Activated naive CD8-positive, alpha-beta T cell treated with anti-CD3 and anti-CD28 coated beads for 36 hours (primary cell): ENCODE measurements around the gene TMUB1. TPM values are rescaled to one million over a fixed set of nuclear protein-coding genes. Genes with fewer than 3 reads are reported as not detected.
A peak's percentile ranks its signal among the peaks of the same experiment; 100 is the strongest.

ENCODE experiments used
- DNase-seq: peaks from one replicate; pipeline ENCODE4 v3.0.0; 2021
- H3K27ac Mint-ChIP-seq: one replicate; pipeline ENCODE4 v1.8.0; 2022; ENCODE audit warnings: mild to moderate bottlenecking, moderate library complexity, mixed read lengths
- H3K27me3 Mint-ChIP-seq: one replicate; pipeline ENCODE4 v1.8.0; 2022; ENCODE audit warnings: mild to moderate bottlenecking, mixed read lengths
- H3K36me3 Mint-ChIP-seq: one replicate; pipeline ENCODE4 v1.8.0; 2021; ENCODE audit warnings: mild to moderate bottlenecking, mixed read lengths
- H3K4me1 Mint-ChIP-seq: one replicate; pipeline ENCODE4 v1.8.0; 2021; ENCODE audit warnings: mixed read lengths
- H3K4me3 Mint-ChIP-seq: one replicate; pipeline ENCODE4 v1.8.0; 2022; ENCODE audit warnings: mild to moderate bottlenecking, moderate library complexity, mixed read lengths
- H3K9me3 Mint-ChIP-seq: one replicate; pipeline ENCODE4 v1.8.0; 2022; ENCODE audit warnings: mixed read lengths
- total RNA-seq, 2 experiments: library from RNA; stranded (reverse); gene quantifications; one replicate each; pipeline ENCODE4 v1.2.3, GENCODE V29; 2021

The TMUB1 gene
- total RNA-seq, 2 experiments from 2014 or later, result 59.2 to 59.3 TPM

DNA sequence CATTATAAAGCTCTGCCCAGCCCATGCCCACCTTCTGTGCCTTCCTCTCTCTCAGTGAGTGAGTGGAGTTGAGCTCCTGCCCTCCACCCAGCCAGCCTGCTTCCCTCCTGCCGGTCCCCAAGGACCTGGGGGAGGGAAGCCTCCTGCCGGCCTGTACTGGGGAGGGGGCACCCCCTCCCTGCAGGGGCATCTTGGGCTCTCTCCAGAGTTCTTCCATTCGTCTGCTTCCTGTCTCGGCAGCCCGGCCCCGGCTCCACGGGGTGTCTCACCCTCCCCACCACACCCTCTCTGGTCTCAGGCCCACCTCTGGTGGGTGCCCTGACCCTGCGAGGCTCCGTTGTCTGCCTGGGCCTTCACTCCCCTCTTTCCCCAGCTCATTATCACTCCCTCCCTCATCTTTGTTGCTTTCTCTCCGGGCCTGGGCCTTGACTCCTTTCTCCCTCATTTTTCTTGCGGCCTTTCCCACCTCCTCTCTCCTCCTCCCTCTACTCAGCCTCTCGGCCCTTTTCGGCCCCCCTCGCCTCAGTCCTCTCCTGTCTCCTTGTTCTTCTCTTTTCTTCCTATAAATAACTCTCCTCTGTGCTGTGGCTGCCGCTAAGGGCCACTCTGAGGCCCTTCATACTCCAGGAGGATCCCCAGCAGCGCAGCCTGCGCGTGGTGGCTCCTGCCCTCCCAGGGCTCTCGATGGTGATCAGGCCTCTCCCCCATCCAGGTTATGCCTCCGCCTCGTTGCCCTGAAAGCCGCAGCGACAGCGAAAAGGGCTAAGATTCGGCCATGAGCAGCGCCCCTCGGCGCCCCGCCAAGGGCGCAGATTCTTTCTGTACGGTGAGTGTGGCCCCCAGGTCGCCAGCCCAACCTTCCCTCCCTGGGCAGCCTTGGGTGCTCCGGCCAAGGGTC is 21.8 kb downstream of the TMUB1 start:
- H3K27me3 Mint-ChIP-seq, result no peaks in the 10 kb centered on the region
- H3K4me3 Mint-ChIP-seq, result peak overlapping the region; percentile 94
- no peaks in the 10 kb centered on the region for H3K9me3 Mint-ChIP-seq
- H3K27ac Mint-ChIP-seq, result no peak overlapping the region
- H3K4me1 Mint-ChIP-seq, result peaks cover 31% of the 10 kb centered on the region
- no peak for DNase-seq
- peaks cover 10% of the 10 kb centered on the region for H3K36me3 Mint-ChIP-seq

DNA sequence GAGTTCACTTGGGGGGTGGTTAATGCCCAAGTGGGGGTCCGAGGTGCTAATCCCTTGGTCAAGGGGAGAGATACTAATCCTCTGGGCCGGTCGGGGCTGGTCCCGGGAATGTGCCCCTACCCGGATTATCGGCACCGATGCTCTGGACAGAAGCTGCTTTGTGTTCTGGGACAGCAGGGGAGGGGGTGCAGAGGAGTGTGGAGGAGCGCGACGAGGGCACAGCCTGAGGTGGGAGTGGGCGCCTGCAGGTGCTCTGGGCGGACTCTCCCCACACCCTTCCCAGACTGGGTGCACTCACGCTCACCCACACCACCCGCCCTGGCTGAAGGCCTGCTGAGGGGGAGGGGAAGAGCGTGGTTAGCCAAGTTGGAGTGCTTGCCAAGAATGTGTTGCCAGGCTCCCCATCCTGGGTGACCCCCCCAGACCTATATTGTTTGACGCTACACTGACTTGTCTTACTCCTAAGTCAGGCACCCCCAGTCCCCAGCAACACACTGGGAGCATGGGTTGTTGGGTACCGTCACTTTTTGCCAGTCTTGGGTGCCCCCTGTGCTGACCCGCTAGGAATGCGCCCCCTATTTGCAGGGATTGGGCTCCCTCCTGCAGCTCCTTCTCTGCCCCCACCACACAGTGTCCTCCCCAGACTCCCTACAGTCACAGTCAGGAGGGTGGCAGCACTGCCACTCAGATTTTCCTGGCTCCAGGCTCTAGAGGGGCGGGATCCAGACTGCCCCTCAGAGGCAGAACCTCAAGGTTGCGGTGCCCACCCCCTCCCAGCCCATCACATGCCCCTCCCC is 22.7 kb downstream of the TMUB1 start:
- Mint-ChIP-seq H3K27ac (no peak overlapping the region), H3K36me3 (peaks cover 10% of the 10 kb centered on the region), H3K27me3 (no peaks in the 10 kb centered on the region), H3K9me3 (no peaks in the 10 kb centered on the region), H3K4me3 (peak overlapping the region; percentile 94), H3K4me1 (peaks cover 32% of the 10 kb centered on the region)
- peak; percentile 18 for DNase-seq

DNA sequence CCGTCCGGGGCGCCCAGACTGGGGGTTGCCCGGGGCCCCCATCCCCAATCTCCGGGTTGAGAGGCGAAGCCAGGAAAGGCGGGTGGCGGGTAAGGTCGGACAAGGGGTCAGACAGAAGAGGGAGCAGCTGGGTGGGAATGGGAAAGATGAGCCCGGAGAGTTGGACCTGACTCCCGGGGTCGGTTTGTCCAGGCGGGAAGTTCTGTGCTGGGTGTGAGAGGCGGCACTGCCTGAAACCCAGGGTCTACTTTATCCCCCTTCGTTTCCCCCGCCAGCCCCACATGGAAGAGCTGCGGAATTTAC is 23.2 kb downstream of the TMUB1 start:
- Mint-ChIP-seq H3K4me3 (peak overlapping the region; percentile 94), H3K4me1 (peaks cover 32% of the 10 kb centered on the region), H3K36me3 (peaks cover 10% of the 10 kb centered on the region), H3K27ac (peak overlapping the region; percentile 62), H3K27me3 (no peaks in the 10 kb centered on the region), H3K9me3 (no peaks in the 10 kb centered on the region)
- DNase-seq, result no peak

DNA sequence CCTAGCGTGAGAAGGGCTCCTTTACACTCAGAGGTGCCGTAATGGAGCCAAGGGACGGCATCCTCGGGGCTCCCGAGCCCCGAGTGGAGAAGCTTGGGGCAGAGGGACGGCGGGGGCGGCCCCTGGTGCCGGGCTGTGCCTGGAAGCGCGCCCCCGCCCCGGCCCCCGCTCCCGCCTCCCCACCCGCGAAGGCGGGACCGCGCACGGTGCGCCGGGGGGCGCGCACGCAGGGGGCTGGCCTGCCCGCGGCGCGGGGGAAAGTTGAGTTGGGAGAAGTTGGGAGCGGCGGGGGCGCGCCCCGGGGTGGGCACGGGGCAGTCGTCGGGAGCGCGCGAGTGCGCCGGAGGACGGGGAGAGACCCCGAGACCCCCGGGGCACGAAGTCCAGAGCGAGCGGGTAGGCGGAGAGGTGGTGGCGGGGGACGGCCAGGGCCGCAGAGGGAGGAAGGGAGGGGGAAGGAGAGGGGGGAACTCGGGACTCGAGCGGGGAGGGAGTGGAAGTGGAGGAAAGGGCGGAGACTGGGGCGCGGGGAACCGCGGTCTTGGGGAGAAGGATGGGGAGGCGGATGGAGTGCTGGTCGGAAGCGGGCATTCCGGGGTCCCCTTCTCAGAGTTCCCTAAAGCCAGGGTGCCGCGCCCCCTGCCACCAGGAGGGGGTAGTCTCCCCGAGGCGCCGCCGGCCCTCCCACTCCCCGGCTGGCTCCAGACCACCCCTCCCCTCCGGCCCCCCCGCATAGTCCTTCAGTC is 23.8 kb downstream of the TMUB1 start, which contains the start of gene SLC4A2:
SLC4A2 (plus strand) TSS at position 223 of the 746 bp plus-strand sequence. CDS start 2,399 bp downstream, outside the sequence.
- H3K36me3 Mint-ChIP-seq, result peaks cover 10% of the 10 kb centered on the region
- H3K4me3 Mint-ChIP-seq, result peak within 1 kb of the TSS; percentile 94
- peak; percentile 81 for DNase-seq
- no peaks in the 10 kb centered on the region for H3K9me3 Mint-ChIP-seq
- peaks cover 32% of the 10 kb centered on the region for H3K4me1 Mint-ChIP-seq
- peak within 1 kb of the TSS; percentile 92 for H3K27ac Mint-ChIP-seq
- H3K27me3 Mint-ChIP-seq, result no peaks in the 10 kb centered on the region

DNA sequence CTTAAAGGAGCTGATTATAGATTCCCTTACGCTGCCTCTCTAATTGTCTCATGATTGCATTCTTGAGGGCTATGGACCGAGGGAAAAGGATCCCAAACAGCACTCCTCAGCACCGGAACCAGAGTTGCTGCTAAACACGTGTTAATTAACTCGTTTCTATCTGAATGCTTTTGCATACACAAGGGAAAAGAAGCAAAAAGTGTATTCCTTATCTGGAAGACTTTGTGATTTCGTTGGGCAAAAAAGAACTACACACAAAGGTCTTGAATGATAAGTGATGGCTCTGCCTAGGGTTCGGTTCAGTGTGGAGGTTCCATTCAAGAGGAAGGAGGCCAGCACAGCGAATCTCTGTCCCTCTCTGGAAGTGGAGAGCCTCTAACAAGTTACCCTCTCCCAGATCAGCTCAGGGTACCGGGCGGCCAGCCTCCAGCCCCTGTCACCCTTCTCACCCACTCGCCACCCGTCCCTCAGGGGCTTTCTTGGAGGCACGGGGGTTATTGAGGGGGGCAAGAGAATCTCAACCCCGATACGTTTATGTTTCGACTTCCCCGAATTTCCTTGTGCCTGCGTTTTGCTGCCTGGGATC is 24.4 kb downstream of the TMUB1 start:
- Mint-ChIP-seq H3K27me3 (no peaks in the 10 kb centered on the region), H3K36me3 (peaks cover 8% of the 10 kb centered on the region), H3K9me3 (no peaks in the 10 kb centered on the region), H3K4me3 (peak overlapping the region; percentile 94), H3K27ac (peak overlapping the region; percentile 92), H3K4me1 (peaks cover 32% of the 10 kb centered on the region)
- no peak for DNase-seq

DNA sequence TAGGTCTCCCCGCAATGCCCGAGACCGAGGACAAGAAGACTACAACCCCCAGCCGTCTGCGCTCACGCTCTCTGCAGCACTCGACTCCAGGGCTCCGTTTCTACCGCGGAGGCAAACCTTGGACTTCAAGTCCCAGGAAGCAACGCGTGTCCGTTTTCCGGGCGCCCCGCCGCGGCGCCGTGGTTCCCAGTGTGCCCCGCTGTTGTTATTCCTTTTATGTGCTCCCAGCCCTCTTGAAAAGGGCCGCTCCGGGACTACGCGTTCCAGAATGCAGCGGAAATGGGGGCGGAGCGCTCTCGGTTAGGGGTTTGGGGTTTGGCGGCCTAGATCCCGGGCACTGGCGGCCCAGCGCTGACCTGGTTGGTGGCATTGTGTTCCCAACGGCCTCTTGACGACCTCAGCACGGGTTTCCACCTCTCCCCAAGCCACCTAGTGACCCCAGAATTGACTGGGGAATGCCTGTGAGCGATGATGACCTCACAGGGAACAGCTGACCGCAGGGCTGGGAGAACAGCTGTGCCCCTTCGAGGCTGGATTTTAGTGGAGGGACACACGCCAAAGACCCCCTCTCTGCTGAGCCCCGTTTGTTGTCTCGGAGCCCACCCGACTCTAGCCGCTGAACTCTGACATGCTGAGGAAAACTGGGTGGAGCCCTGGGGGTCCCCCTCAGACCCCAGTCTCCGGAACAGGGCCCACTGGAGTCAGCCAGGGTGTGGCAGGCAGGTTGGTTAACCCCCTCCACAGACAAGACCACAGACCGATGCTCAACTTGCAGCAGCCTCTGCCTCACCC is 25.1 kb downstream of the TMUB1 start:
- Mint-ChIP-seq H3K27ac (peak overlapping the region; percentile 92), H3K9me3 (no peaks in the 10 kb centered on the region), H3K4me1 (peaks cover 30% of the 10 kb centered on the region), H3K27me3 (no peaks in the 10 kb centered on the region), H3K36me3 (peaks cover 2% of the 10 kb centered on the region), H3K4me3 (peak overlapping the region; percentile 94)
- DNase-seq, result peak; percentile 96

DNA sequence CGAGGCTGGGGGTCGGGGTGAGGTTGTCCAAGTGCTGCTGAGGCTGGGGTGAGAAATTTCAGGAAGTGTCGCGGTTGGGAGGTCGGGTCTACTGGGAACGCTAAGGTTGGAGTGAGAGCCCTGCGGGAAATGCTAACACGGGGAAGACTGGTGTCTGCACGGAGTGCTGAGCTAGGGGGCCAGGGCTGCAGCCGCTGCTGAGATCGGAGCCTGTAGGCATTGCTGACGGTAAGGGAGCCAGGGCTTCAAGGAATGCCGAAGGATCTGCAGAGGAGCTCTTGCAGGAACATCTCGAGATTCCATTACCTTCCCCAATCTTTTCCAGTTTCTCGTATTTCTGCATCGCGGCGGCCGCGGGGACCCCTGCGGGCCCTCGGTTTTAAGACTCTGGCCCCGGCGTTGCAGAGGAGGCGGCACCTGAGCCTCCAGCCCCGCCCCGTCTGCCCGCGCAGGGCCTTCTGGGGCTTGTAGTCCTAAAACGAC is 25.7 kb downstream of the TMUB1 start, which contains the start of gene CDK5:
CDK5 (minus strand) TSS at position 392 of the 483 bp plus-strand sequence; CDS start at position 343, 49 bp downstream.
- peak within 1 kb of the TSS; percentile 94 for H3K4me3 Mint-ChIP-seq
- peak within 1 kb of the TSS; percentile 92 for H3K27ac Mint-ChIP-seq
- no peak for DNase-seq
- no peaks in the 10 kb centered on the region for H3K9me3 Mint-ChIP-seq
- H3K27me3 Mint-ChIP-seq, result no peaks in the 10 kb centered on the region
- peaks cover 2% of the 10 kb centered on the region for H3K36me3 Mint-ChIP-seq
- H3K4me1 Mint-ChIP-seq, result peaks cover 30% of the 10 kb centered on the region

DNA sequence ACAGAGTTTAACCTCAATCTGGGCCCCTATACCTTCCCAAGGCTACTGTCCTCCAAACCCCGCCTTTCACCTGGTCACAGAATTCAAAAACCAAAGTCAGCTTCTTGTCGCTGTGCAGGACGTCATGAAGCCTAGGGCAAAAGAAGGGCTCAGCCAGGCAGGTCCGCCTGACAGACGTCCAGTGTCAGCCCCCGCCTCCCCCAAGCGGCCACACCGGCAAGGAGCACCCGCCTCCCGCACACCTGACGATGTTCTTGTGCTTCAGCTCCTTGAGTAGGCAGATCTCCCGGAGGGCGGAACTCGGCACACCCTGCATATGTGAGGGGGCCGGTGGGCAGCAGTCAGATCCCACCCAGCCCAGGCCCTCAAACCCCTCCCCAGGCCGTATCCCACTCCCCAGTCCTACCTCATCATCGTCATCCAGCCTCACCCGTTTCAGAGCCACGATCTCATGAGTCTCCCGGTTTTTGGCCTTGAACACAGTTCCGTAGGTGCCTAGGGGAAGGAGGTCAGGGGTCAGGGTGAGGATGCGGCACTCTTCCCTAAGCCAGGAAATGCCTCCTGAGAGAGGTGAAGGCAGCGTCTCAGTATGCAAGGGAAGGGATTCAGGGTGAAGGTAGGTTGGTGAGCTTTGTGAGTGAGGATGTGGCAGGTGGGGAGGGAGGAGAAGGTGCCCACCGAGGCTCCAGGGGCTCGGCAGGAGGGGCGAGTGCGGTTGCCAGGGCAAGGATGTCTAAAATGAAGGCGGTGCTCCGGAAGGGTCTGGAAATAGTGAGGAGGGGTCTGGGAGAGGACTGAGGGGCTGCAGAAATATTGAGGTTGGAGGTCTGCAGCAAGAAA is 26.4 kb downstream of the TMUB1 start:
- Mint-ChIP-seq H3K9me3 (no peaks in the 10 kb centered on the region), H3K4me1 (peaks cover 30% of the 10 kb centered on the region), H3K4me3 (peak overlapping the region; percentile 94), H3K27me3 (no peaks in the 10 kb centered on the region), H3K27ac (peak overlapping the region; percentile 92), H3K36me3 (peaks cover 2% of the 10 kb centered on the region)
- DNase-seq, result no peak

DNA sequence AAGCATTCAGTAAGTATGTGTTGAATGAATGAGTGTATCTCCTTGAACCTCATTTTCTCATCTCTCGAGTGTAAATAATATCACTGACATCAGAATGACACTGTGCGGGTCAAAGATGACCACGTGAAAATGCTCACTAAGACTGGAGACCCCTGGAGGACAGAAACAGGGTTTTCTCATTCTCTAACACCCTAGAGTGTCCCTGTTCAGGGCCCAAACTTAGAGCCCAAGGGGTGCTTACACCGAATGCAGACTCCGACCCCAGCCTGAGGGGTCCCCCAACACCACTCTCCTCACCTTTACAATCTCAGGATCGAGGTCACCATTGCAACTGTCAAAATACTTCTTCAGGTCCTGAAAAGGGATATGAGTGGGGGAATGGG is 27.0 kb downstream of the TMUB1 start:
- H3K4me1 Mint-ChIP-seq, result peaks cover 26% of the 10 kb centered on the region
- no peaks in the 10 kb centered on the region for H3K27me3 Mint-ChIP-seq

DNA sequence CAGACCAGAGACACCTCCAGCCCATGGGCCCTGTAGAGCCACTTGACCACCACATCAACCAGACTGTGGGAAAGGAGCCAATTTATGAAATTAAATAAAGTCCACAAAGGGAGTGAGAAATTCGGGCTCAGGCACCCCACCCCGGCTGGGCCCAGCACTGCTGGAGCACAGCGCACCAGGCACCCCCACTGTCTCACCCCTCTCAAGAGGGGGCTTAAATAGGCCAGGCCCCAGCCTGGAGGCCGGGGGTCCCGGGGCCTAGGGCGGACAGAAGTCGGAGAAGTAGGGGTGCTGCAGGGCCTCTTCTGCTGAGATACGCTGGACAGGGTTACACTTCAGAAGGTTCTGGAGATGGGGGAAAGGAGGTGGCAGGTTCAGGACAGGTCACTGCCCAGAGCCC is 29.5 kb downstream of the TMUB1 start:
- Mint-ChIP-seq H3K4me3 (no peak overlapping the region), H3K27ac (no peak overlapping the region), H3K27me3 (no peaks in the 10 kb centered on the region), H3K36me3 (no peaks in the 10 kb centered on the region), H3K4me1 (peaks cover 14% of the 10 kb centered on the region), H3K9me3 (no peaks in the 10 kb centered on the region)
- DNase-seq, result no peak

More for the DNA sequence above, 27.0 kb downstream of the TMUB1 start:
- Mint-ChIP-seq H3K4me3 (peak overlapping the region; percentile 94), H3K27ac (no peak overlapping the region), H3K36me3 (no peaks in the 10 kb centered on the region), H3K9me3 (no peaks in the 10 kb centered on the region)
- no peak for DNase-seq

DNA sequence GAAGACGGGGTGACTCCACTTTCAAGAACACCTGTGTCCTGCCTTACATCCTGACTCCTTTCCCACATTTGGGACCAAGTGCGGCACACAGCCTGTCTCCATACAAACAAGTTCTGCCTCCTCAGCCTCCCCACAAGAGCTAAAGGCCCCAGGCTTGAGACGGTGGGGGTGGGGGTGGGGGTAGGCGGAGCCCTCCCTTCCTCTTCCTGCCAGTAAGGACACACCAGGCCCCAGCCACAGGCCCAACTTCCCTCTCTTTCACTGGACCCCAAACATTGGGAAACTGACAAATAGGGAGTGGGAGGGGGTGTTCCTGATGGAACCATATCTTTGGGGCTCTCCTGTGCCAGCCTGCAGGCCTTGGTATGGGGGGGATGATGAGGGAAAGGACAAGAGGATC is 30.2 kb downstream of the TMUB1 start:
- H3K36me3 Mint-ChIP-seq, result no peaks in the 10 kb centered on the region
- no peak overlapping the region for H3K4me3 Mint-ChIP-seq
- peaks cover 11% of the 10 kb centered on the region for H3K4me1 Mint-ChIP-seq

DNA sequence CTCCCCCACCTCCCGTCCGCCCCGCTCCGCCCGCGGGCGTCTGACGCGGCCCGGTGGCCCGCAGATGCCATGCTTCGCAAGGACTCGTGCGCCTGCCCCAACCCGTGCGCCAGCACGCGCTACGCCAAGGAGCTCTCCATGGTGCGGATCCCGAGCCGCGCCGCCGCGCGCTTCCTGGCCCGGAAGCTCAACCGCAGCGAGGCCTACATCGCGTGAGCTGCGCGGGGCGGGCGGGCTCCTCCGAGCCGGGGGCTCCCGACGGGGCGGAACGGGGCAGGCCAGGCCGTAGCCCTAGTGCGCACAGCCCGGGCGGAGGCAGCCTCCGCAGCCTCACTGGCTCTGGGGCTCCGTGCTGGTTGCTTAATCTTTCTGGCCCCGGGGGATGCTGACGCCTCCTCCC is 32.2 kb downstream of the TMUB1 start:
- H3K4me3 Mint-ChIP-seq, result no peak overlapping the region
- no peaks in the 10 kb centered on the region for H3K9me3 Mint-ChIP-seq
- no peaks in the 10 kb centered on the region for H3K4me1 Mint-ChIP-seq
- no peak overlapping the region for H3K27ac Mint-ChIP-seq
- H3K27me3 Mint-ChIP-seq, result no peaks in the 10 kb centered on the region
- no peaks in the 10 kb centered on the region for H3K36me3 Mint-ChIP-seq
- peak; percentile 74 for DNase-seq

More for the DNA sequence above, 30.2 kb downstream of the TMUB1 start:
- no peak for DNase-seq
- Mint-ChIP-seq H3K9me3 (no peaks in the 10 kb centered on the region), H3K27me3 (no peaks in the 10 kb centered on the region), H3K27ac (no peak overlapping the region)

DNA sequence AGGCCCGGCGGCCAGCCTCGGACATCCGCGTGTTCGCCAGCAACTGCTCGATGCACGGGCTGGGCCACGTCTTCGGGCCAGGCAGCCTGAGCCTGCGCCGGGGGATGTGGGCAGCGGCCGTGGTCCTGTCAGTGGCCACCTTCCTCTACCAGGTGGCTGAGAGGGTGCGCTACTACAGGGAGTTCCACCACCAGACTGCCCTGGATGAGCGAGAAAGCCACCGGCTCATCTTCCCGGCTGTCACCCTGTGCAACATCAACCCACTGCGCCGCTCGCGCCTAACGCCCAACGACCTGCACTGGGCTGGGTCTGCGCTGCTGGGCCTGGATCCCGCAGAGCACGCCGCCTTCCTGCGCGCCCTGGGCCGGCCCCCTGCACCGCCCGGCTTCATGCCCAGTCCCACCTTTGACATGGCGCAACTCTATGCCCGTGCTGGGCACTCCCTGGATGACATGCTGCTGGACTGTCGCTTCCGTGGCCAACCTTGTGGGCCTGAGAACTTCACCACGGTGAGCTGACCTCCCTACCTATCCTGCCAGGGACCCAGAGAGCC is 34.3 kb downstream of the TMUB1 start:
- H3K9me3 Mint-ChIP-seq, result no peaks in the 10 kb centered on the region
- H3K36me3 Mint-ChIP-seq, result no peaks in the 10 kb centered on the region
- H3K4me1 Mint-ChIP-seq, result no peaks in the 10 kb centered on the region
- no peak overlapping the region for H3K4me3 Mint-ChIP-seq
- no peak overlapping the region for H3K27ac Mint-ChIP-seq
- H3K27me3 Mint-ChIP-seq, result no peaks in the 10 kb centered on the region
- no peak for DNase-seq
